COR-L47 (cell line): Measurements from ENCODE around the gene SPTSSB.

ENCODE experiments used
- DNase-seq: peaks from one replicate; lab custom pipeline; 2025; lab: John Stamatoyannopoulos, UW

SPTSSB gene

DNA sequence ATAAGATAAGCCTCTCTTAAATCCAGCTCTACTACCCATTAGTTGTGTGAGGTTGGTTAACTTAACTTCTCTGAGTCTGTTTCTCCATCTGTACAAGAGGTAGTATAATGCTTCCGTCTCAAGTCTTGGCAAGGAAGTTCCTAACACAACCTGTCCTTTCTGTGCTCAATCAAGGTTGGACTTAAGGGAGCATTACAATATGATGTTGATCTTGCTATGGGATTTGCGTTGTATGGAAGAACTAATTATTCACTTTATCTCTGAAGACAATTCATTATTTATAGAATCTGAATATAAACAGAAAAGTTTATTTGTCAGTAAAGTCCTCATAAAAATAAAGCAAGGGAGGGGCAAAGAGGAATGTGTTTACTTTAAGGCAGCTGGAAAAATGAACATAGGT lies 18.9 kb upstream of the SPTSSB start:
- DNase-seq, result no peak

DNA sequence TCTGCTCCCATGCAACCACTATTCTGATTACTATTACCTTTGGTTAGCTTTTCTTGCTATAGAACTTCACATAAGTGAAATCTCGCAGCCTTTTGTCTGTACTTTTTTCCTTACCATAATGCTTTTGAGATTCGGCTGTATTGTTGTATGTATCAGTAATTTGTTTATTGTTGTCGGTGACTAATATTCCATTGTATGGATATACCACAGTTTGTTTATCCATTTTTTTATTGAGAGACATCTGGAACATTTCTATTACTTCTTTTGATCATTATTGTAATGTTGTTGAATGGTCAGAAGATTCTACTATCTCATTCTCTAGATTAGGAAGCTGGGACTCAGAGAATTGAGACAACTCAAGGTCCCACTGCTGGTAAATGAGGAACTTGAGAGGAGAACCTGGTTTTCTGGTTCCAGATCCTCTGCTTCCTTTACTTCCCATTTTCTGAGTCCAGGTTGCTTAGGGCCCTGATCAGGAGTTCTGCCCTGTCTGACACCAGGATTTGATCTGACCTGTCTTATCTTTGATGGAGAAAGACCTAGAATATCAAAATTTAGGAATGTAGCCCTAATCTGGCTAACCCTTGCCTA lies 18.2 kb upstream of the SPTSSB start:
- no peak for DNase-seq

DNA sequence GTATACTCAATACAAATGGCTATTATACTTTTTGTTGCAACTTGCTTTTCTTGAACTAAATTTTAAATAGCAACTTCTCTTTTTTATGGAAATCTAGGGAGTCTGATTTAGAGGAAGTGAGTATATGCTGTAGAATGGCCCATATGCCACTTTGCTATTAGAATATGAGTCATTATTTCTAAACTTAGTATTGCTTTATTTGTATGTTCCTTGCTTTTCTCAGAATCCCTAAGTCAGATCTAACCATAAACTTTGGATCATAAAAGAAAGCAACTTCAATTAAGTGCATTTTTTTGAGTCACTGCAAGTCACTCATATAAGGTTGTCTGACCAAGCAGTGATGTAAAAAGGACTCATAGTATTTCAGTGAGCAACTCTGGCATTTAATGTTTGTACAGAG lies 17.5 kb upstream of the SPTSSB start:
- no peak for DNase-seq

DNA sequence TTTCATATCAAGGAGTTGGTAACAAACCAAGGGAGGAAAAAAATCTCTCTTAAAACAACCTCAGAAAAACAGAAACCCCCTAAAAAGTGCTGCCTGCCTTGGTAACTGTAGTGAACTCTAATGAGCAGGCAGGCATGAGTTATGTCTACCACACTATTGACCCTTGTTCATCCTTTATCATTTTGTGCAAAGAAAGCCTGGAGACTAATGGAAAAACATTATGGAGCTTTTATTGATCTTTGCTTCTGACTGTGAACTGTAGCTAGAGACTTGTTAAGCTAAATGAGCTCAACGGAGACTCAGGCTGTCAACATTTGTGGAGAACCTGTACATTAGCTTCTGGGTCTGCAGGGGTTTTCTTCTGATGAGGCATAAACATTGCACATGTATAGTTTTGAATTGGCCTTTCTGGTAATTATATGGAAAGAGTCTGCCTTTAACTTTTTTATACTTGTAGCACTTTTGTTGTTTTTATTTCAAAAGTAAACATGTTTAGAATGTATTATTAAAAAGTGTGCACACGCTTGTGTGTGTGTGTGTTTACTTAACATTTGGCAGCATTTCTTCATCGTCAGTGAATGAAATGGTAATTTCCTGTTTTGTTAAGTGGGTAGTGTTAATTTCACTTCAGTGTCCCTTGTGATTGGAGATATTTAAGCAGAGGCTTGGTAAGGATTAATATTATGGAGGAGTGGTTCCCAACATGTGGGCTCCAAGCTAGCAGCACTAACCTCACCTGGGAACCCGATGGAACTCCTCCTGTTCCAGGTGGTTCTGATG lies 15.9 kb upstream of the SPTSSB start:
- DNase-seq, result no peak

DNA sequence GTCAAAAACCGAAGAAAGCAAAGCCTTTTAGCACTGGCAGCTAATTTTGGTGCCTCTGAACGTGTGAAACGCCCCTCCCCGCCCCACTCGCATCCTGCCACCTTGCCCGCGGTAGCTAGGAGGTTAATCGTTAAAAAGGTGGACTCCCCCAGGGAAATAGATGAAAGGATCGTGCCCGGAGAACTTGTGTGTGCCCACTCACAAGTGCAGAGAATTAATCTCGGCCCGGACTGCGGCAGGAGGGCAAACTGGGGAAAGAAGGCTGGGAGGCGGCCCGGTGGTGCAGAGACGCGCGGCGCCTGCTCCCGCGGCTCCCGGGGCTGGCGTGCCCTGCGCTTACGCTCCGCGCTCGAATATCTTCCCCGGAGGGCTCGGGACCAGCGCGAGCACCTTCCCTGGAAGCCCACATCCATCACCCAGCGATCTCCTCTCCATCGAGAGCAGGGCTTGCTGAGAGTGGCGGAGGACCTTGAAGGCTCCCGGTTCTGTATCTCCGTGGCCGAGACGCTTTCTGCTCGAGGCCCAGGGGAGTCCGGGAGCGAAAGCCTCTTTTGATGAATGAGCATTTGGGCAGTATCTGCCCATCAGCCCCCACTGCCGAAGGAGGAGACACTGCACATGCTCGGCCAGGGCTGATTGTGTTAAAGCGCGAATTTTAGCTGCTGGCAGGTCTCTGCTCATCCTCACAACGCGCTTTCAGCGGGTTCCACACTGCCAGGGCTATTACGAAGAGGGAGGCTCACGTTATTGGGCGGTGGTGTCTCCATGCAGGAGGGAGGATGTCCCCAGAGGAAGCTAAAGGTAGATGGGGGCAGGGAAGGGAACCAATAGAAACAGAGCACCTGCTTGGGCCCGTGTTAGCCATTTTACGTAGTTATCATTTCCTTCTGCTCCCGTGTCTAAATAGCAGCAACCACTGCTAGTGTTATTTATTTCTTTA lies 1.3 kb upstream of the SPTSSB start:
- DNase-seq, result peak; percentile 93

DNA sequence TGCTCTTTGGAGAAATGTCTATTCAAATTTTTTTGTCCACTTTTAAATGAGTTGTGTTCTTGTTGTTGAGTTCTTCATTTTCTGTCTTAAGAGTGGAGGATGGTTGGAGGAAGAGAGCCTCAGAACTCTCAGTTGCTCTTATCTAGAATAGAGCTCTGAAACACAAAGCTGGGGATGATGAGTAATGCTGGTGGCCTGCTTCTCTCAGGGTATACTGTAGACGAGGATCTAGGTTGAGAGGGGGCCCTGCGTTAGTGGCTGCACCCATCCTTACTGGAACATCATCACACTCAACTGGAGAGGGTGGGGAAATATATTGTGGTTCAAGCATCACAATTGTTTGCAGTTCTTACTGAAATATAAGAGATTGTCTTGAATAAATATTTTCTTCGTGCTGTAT lies 1.8 kb downstream of the SPTSSB start:
- no peak for DNase-seq

DNA sequence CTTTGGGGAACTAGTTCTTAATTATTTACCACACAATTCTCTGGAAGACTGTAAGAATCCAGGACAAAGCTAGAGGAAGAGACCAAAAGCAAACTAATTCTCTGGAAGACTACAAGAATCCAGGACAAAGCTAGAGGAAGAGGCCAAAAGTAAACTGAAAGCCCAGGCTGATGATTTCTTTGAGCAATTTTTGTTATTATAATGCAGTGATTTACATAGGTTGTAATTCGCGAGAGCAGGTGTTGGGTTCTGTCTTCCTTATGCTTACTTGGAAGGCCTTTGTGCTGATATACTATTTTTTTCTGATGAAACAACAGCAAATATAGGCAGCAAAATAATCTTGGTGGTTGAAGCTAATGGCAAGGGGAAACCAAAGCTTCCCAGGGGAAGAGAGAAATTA lies 5.2 kb downstream of the SPTSSB start:
- no peak for DNase-seq

DNA sequence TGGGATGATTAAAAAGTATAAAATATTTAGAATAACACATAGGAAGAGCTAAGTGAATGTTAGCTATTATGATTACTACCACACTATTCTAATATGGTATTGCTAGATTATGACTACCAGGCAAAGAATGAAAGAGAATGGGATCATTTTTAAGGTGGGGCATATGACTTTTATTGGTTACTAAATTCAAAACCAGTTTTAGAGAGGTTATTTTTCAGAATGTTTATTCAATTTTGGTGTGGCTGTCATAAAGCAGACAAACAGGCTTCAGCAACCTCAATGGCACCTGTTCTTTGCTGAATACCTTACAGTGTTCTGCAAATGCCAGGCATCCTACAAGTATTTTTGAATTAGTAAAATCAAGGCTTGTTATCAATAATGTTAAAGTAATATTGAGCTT lies 12.8 kb downstream of the SPTSSB start:
- DNase-seq, result no peak

DNA sequence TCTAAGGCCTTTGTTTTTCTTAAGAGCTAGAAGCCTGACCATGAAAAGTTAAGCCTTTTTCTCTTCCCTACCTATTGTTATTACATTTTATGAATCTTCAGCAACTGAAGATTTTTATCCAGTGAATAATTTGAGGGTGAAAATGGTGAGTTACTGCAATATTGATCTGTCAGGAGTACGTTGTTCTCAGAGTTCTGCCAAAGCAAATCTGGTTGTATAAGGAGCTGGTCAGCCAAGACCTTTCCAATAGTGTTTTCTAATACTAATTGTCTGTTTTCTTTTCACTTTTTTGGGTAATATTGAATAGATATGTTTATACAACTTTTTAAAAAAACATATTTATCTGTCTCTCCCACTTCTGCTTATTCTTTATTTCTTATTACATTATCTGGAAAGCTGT lies 15.0 kb downstream of the SPTSSB start:
- DNase-seq, result no peak

DNA sequence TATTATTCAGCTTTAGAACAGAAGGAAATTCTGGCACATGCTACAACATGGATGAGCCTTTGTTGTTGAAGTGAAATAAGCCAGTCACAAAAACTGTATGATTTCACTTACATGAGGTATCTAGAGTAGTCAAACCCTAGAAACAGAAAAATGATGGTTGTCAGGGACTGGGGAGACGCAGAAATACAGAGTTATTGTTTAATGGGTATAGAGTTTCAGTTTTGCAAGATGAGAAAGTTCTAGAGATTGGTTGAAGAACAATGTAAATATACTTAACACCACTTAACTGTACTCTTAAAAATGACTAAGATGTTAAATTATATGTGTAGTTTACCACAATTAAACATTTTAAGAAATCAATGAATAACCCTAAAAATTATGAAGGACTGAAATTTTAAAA lies 15.8 kb downstream of the SPTSSB start:
- no peak for DNase-seq

DNA sequence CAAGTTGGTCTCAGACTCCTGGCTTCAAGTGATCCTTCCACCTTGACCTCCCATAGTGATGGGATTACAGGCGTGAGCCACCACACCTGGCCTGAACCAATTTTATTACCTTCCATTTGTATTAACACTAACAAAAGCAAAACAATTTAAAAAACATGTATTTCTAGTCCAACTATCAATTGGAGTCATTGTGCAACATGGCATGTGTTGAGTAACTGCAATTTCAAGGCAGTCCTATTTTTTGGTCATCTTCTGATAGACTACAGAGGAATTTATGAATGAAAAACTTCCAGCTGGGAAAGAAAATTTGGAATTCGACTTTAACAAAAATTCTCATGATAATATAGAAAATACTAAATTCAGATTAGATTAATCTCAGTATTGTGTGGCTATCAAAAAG lies 16.8 kb downstream of the SPTSSB start:
- no peak for DNase-seq

DNA sequence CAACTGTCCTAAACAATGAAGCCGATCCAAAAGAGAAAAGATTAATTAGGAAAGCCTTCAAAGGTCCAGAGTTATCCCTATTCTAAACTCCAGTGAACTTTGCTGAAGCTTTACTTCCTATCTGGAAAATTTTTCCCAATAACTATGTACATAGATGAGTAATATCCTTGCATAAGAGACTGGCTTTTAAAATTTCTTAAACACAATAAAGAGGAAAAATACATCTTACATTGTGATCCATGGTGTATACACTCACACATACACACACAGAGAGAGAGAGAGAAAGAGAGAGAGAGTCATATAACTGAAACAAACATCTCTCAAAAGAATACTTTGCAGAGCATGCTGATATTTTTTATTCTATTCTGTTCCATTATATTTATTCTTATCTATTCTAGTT lies 20.0 kb downstream of the SPTSSB start:
- DNase-seq, result no peak

DNA sequence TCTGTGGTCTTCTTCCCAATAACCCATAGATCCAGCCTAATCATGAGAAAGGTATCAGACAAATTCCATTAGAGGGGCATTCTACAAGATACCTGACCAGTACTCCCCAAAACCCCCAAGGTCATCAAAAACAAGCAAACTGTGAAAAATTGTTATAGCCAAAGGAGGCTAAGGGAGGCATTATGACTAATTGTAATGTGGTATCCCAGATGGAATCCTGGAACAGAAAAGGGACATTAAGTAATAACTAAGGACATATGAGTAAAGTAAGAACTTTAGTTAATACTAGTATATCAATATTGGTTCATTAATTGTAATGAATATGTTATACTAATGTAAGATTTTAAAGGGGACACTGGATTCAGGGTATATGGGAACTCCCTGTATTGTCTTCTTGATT lies 20.4 kb downstream of the SPTSSB start:
- no peak for DNase-seq

DNA sequence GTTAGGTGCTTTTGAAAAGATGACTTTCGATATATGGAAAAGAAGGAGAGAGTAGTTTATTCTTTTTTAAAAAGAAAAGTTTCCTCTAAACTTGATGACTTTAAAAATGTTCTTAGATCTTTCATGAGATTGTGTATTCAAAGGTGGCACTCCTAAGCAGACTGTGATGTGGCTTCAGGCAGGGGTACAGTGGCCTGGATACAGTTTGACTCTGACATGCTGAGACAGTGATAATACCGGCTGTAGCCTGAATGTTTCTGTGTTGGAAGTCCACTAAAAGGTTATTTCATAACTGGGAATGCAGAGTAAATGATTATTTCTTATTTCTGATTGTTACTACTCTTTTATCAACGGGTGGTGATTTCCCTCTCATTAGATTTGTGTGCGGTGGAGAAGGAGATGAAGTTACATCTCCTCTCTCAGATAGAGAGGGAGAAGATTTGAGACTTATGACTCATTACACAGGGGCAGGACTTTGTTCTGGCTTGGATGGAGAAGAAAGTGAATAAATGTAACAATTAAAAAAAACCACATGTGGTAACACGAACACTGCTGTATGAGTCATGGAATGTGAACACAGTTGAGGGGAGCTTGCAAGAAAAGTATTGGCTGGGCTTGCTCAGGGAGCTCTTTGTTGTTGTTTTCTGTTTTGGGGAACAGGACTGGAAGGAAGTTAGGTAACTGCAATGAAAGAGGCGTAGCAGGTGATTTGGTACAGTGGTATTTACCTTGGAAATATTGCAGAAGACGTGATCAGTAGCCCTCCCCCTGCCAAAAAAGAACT lies 21.6 kb downstream of the SPTSSB start:
- DNase-seq, result no peak

DNA sequence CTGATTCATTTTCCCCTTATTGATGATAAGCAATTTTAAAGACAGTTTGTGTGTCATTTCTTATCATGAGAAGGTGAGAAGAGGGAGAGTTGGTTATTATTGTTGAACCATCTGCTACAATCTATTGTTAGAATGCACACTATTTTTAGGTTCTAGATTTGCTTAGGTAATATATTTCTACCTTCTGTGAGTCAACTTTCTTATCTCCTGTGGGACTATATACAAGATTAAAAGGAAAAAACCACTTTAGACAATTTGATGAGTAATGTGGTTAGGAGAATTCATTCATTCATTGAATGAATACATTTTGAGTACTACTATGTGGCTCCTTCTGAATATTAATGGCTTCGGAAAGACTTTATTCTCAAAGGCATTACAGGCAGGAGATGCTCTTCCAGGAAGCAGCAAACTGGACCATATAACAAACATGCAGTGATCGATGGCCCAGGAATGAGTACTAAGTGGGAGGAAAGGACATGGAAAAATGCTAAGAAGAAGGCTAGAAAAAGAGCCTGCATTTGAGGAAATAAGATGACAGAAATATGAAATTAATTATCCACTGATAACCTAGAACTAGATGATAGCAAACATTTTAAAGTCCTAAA lies 22.4 kb downstream of the SPTSSB start:
- no peak for DNase-seq

DNA sequence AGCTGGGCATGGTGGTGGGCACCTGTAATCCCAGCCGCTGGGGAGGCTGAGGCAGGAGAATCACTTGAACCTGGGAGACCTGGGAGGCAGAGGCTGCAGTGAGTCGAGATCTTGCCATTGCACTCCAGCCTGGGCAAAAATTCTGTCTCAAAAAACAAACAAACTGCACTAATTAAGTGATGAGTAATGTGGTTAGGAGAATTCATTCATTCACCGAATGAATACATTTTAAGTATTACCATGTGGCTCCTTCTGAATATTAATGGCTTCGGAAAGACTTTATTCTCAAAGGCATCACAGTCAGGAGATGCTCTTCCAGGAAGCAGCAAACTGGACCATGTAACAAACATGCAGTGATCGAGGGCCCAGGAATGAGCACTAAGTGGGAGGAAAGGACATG lies 23.6 kb downstream of the SPTSSB start:
- DNase-seq, result no peak

DNA sequence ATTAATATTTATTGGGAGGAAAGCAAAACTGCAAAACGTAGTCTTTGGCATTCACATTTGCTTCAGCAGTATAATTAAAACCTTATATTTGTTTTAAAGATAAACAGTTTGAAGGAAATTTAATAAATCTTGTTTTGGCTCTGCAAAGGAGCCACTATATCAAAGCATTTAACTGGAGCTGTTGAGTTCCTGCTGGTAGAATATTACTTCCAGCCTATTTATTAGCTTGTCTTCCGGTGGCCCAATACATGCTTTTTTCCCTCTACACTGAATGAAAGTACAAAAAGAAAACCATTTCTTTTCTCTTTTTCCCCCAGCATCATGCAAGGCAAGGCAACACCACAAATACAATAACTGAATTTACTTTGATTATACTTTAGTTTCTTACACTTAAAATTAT lies 26.3 kb downstream of the SPTSSB start:
- DNase-seq, result no peak

DNA sequence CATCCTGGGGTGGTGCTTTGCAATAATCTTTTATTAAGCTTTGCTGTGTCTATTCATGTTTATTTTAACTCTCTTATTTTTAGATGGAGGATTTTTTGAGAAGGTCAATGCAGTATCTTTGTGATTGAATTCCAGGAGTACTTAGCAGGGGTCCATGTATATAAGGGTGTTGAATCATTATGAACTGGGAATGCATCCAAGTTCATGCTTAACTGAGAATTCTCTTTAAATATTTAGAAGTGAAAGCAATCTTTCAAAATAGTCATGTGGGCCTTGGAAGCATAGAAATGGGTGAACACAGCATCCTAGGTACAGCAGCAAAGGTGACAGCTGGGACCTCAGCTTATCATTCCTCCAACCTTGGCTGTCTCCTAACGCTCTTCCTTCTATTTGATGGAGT lies 27.3 kb downstream of the SPTSSB start:
- peak; percentile 78 for DNase-seq

DNA sequence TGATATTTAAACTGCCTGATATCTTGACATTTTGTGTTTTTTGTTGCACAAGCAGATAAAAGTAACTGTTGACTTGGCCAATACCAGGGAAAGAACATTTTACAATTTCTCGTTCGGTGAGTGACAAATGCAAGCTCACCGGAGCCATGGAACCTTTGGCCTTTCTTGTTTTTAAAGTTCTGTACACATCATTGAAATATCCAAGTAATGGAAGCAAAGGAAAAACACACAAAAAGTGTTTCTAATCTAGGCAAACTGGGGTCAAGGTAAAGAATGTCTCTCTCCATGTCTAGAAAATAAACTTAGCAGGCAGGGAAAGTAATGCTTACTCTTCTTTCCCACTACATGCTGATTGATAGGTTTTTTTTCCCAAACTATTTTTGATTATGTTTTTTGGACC lies 27.8 kb downstream of the SPTSSB start:
- no peak for DNase-seq

DNA sequence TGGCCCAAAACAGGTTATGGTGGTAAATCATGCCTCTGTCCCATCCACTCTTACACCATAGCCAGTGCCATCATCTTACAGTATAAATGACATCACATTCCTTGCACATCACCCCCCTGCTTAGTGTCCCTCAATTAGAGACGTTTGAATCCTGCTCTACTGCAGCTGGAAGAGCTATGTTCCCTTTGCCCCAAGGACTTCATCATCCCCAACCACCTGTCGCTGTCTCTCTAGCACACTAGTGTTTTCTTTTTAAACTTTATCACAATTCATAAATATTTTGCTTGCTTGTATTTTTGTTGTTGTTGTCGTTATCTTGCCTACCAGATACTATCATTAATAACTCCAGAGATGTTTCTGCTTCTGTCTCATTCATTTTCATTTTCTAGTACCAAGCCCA lies 28.7 kb downstream of the SPTSSB start:
- no peak for DNase-seq
